DOHH2 (cell line): ENCODE measurements around the gene CPXM2.

Source experiments
- EZH2phosphoT487 ChIP-seq: fragments of 200-600 bp; sonication (generic); IDR thresholded peaks from 2 replicates; pipeline ENCODE4 v1.6.1; 2017; ENCODE audit warnings: borderline replicate concordance, mild to moderate bottlenecking, antibody characterized with exemption, low read length, moderate library complexity, mixed read lengths
- TF ChIP-seq, protein P1 (sequence below): fragments of 200-600 bp; sonication (generic); IDR thresholded peaks from one replicate; pipeline ENCODE4 v1.5.1; 2014; ENCODE audit warnings: antibody characterized with exemption, mild to moderate bottlenecking, low read depth, low read length; ENCODE audit not compliant: poor library complexity, severe bottlenecking

DNA sequence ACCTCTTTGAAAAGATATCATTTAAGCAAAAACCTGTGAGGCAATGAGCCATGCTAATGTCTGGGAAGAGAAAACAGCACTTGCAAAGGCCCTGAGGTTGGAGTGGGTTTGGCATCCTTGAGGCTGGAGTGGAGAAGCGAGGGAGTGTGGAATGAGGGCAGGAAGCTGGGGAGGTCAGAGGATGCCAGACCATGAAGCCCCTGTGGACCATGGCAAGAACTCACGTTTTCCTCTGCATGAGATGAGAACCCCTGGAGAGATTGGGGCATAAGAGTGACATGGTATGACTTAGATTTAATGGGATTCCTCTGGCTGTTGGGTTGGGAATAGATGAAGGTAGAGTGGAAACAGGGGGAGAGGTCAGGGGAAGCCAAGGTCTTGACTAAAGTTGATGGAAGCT lies 176.1 kb downstream of the CPXM2 start:
- TF ChIP-seq, protein P1, sequence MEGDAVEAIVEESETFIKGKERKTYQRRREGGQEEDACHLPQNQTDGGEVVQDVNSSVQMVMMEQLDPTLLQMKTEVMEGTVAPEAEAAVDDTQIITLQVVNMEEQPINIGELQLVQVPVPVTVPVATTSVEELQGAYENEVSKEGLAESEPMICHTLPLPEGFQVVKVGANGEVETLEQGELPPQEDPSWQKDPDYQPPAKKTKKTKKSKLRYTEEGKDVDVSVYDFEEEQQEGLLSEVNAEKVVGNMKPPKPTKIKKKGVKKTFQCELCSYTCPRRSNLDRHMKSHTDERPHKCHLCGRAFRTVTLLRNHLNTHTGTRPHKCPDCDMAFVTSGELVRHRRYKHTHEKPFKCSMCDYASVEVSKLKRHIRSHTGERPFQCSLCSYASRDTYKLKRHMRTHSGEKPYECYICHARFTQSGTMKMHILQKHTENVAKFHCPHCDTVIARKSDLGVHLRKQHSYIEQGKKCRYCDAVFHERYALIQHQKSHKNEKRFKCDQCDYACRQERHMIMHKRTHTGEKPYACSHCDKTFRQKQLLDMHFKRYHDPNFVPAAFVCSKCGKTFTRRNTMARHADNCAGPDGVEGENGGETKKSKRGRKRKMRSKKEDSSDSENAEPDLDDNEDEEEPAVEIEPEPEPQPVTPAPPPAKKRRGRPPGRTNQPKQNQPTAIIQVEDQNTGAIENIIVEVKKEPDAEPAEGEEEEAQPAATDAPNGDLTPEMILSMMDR, result no peak
- TF ChIP-seq EZH2phosphoT487, result no peak
